Fibroblast of lung (primary cell): ENCODE measurements around the gene TNFRSF18.

Source experiments
- CTCF ChIP-seq, 2 donors: IDR thresholded peaks in 1 of 2; conservative IDR thresholded peaks in 1 of 2; 1 replicate in 1 of 2; 2 replicates in 1 of 2; pipeline ENCODE4 v1.5.1; 2011 to 2012; ENCODE audit warnings: low read length in 2 of 2, control low read depth in 1 of 2, inconsistent platforms in 1 of 2, low read depth in 1 of 2, mild to moderate bottlenecking in 1 of 2
- EZH2 ChIP-seq: IDR thresholded peaks from 2 replicates; pipeline ENCODE4 v1.5.1; 2012; ENCODE audit warnings: low read length, control low read depth, mild to moderate bottlenecking; ENCODE audit errors: missing control alignments

- TF ChIP-seq CTCF (conservative IDR thresholded peaks at IDR 0.05 in 1 of 2, IDR thresholded peaks at IDR 0.05 in 1 of 2; ENCODE audit: low read depth in 1 of 2, low read length in 2 of 2) (no peak), EZH2 (no peak)
These were observed 7.8 kb downstream of the TNFRSF18 start for GRCh38 chr1:1198423-1199140.
